B cell (primary cell): ENCODE data around the gene RNFT2. TPM values are rescaled to one million over a fixed set of nuclear protein-coding genes. Genes with fewer than 3 reads are reported as not detected.

Source experiments
- ATAC-seq: fragments of 200-7000 bp; cut with Tn5 transposase; one replicate; pipeline ENCODE4 v1.10.0; 2021; ENCODE audit warnings: low read depth, mild to moderate bottlenecking, moderate number of reproducible peaks, moderate library complexity
- CTCF ChIA-PET: fragments of 350-600 bp; sonication (Branson Sonifier 250); formaldehyde crosslinking; loops from one replicate; lab custom pipeline; 2021; ENCODE audit warnings: antibody characterized with exemption, inconsistent platforms; lab: Charles Lee
- POLR2A ChIA-PET: fragments of 350-600 bp; sonication (Branson Sonifier 250); formaldehyde crosslinking; loops from one replicate; lab custom pipeline; 2021; ENCODE audit warnings: antibody characterized with exemption; lab: Charles Lee
- DNase-seq: peaks from one replicate; pipeline ENCODE4 v3.0.0; 2013
- H2AFZ ChIP-seq: 2 replicates; pipeline ENCODE4 v1.6.1; 2012; ENCODE audit warnings: mild to moderate bottlenecking, low read depth, low read length; ENCODE audit not compliant: insufficient read depth, poor library complexity, severe bottlenecking
- H3K27ac ChIP-seq, 2 donors: 1 replicate in 1 of 2; 2 replicates in 1 of 2; pipeline ENCODE4 v1.5.1; 2012 to 2013; ENCODE audit warnings: low read length in 2 of 2, mild to moderate bottlenecking in 2 of 2, moderate library complexity in 1 of 2
- H3K27me3 ChIP-seq, 4 experiments: fragments of 200-600 bp in 1 of 4; sonication (generic) in 1 of 4; replicated peaks in 1 of 4; 1 replicate in 2 of 4; 2 replicates in 2 of 4; pipeline versions ENCODE4 v1.6.1 to v1.7.0; 2013 to 2016; ENCODE audit warnings: low read length in 3 of 4, mild to moderate bottlenecking in 2 of 4, mixed read lengths in 1 of 4, moderate library complexity in 1 of 4; ENCODE audit not compliant: insufficient read depth in 4 of 4, control insufficient read depth in 3 of 4; ENCODE audit errors: control extremely low read depth in 1 of 4
- H3K36me3 ChIP-seq, 2 experiments: replicated peaks in 1 of 2; 1 replicate in 1 of 2; 2 replicates in 1 of 2; pipeline versions ENCODE4 v1.6.1 to v1.7.1; 2013; ENCODE audit warnings: low read length in 1 of 2; ENCODE audit not compliant: insufficient read depth in 2 of 2, control insufficient read depth in 1 of 2; ENCODE audit errors: control extremely low read depth in 1 of 2, extremely low read depth in 1 of 2
- H3K4me1 ChIP-seq, 2 donors: fragments of 200-600 bp in 1 of 2; sonication (generic) in 1 of 2; 1 replicate in 1 of 2; 2 replicates in 1 of 2; pipeline versions ENCODE4 v1.5.1 to v1.6.1; 2013 to 2017; ENCODE audit warnings: low read length in 2 of 2; ENCODE audit not compliant: control insufficient read depth in 2 of 2, insufficient read depth in 2 of 2
- H3K4me2 ChIP-seq: replicated peaks from 2 replicates; pipeline ENCODE3; 2012; ENCODE audit warnings: mild to moderate bottlenecking, low read depth, low read length; ENCODE audit not compliant: poor library complexity, severe bottlenecking
- H3K4me3 ChIP-seq, 5 experiments: fragments of 200-600 bp in 1 of 5; sonication (generic) in 1 of 5; 1 replicate in 3 of 5; 2 replicates in 2 of 5; pipeline versions ENCODE4 v1.5.1 to v1.7.0; 2011 to 2016; ENCODE audit warnings: low read length in 4 of 5, mild to moderate bottlenecking in 4 of 5, low read depth in 2 of 5, control low read depth in 1 of 5, moderate library complexity in 1 of 5; ENCODE audit not compliant: insufficient read depth in 1 of 5; ENCODE audit errors: control extremely low read depth in 1 of 5, extremely low read depth in 1 of 5
- H3K79me2 ChIP-seq: fragments of 200-600 bp; sonication (generic); one replicate; pipeline ENCODE4 v1.6.0; 2016; ENCODE audit warnings: low read length; ENCODE audit not compliant: control insufficient read depth, insufficient read depth
- H3K9ac ChIP-seq: fragments of 200-600 bp; sonication (generic); 2 replicates; pipeline ENCODE4 v1.6.1; 2017; ENCODE audit warnings: mild to moderate bottlenecking, low read length, moderate library complexity
- H3K9me3 ChIP-seq, 3 donors: one replicate each; pipeline versions ENCODE4 v1.6.1 to v1.7.1; 2013; ENCODE audit warnings: low read length in 2 of 3; ENCODE audit not compliant: control insufficient read depth in 2 of 3, insufficient read depth in 1 of 3; ENCODE audit errors: control extremely low read depth in 1 of 3
- H4K20me1 ChIP-seq: 2 replicates; pipeline ENCODE4 v1.6.0; 2012; ENCODE audit warnings: mild to moderate bottlenecking, low read length; ENCODE audit not compliant: insufficient read depth, control insufficient read depth, poor library complexity, severe bottlenecking
- H3K27ac Mint-ChIP-seq: one replicate; pipeline ENCODE4 v1.8.0; 2021; ENCODE audit warnings: mixed read lengths
- H3K27me3 Mint-ChIP-seq: one replicate; pipeline ENCODE4 v1.8.0; 2021; ENCODE audit warnings: mixed read lengths
- H3K4me1 Mint-ChIP-seq: one replicate; pipeline ENCODE4 v1.8.0; 2021; ENCODE audit warnings: mixed read lengths
- H3K4me3 Mint-ChIP-seq: one replicate; pipeline ENCODE4 v1.8.0; 2021; ENCODE audit warnings: mixed read lengths
- H3K9me3 Mint-ChIP-seq: one replicate; pipeline ENCODE4 v1.8.0; 2022; ENCODE audit warnings: mixed read lengths; ENCODE audit not compliant: insufficient read depth
- EZH2 ChIP-seq: IDR thresholded peaks from 2 replicates; pipeline ENCODE4 v1.6.1; 2012; ENCODE audit warnings: borderline replicate concordance, low read depth, mild to moderate bottlenecking, moderate library complexity, low read length; ENCODE audit not compliant: insufficient read depth, poor library complexity, severe bottlenecking
- WGBS: methylation state at CpG from one replicate; pipeline ENCODE4 v1.1.5; 2013; ENCODE audit warnings: missing lambda C conversion rate; ENCODE audit not compliant: insufficient coverage; 5-methylcytosine and 5-hydroxymethylcytosine counted together
- intact Hi-C: fragments of 100-400 bp; cut with micrococcal nuclease; formaldehyde crosslinking; loops from one replicate; pipeline ENCODE4 v1.10.0; 2022
- polyA plus RNA-seq: library from polyadenylated mRNA; depleted of rRNA; stranded (reverse); fragments of >200 nt; gene quantifications from 2 replicates; pipeline ENCODE4 v1.2.3, GENCODE V29; 2012
- total RNA-seq, 2 donors: library from RNA; stranded (reverse); fragments of 120-200 nt in 1 of 2; gene quantifications; 1 replicate in 1 of 2; 2 replicates in 1 of 2; pipeline versions ENCODE4 v1.2.3 to v1.2.4, GENCODE V29; 2013 to 2022
- TF ChIP-seq, protein P1 (sequence below): fragments of 200-600 bp; IDR thresholded peaks from one replicate; pipeline ENCODE4 v1.8.0; 2022; ENCODE audit warnings: antibody characterized with exemption, mild to moderate bottlenecking

Gene RNFT2
- total and polyA plus RNA-seq, 2 donors (not counting 1 experiment from before 2014, with no cell fraction given): 5.2 to 18.2 TPM

DNA sequence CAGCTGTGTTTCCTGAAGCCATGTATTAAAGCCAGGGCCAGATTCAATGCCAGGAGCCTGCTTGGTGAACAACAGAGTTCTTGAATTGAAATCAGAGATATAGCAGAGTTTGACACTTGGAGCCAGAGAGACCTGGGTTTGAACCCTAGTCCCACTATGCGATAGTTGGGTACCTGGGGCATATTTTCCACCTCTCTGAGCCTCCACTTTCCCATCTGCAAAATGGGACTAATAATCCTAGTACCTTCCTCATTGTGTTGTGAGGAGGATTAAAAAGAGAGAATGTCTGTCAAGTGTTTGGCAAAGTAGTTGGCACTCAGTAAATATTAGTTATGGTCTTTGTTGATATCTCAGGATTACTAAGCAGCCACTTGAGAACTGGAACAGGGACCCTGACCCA is 149.1 kb downstream of the RNFT2 start:
- TF ChIP-seq EZH2: no peak
- TF ChIP-seq, protein P1, sequence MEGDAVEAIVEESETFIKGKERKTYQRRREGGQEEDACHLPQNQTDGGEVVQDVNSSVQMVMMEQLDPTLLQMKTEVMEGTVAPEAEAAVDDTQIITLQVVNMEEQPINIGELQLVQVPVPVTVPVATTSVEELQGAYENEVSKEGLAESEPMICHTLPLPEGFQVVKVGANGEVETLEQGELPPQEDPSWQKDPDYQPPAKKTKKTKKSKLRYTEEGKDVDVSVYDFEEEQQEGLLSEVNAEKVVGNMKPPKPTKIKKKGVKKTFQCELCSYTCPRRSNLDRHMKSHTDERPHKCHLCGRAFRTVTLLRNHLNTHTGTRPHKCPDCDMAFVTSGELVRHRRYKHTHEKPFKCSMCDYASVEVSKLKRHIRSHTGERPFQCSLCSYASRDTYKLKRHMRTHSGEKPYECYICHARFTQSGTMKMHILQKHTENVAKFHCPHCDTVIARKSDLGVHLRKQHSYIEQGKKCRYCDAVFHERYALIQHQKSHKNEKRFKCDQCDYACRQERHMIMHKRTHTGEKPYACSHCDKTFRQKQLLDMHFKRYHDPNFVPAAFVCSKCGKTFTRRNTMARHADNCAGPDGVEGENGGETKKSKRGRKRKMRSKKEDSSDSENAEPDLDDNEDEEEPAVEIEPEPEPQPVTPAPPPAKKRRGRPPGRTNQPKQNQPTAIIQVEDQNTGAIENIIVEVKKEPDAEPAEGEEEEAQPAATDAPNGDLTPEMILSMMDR: no peak
- Histone ChIP-seq H3K36me3 (no peaks in the 10 kb centered on the region), H2AFZ (no peak overlapping the region), H3K79me2 (no peaks in the 10 kb centered on the region), H3K9me3 (peaks cover 0 to 9% (median 4%) of the 10 kb centered on the region in 3 donors), H3K4me3 (no peak overlapping the region), H3K9ac (no peak overlapping the region), H3K4me1 (peaks cover 7 to 14% of the 10 kb centered on the region in 2 donors), H3K4me2 (no peak overlapping the region), H4K20me1 (no peaks in the 10 kb centered on the region), H3K27ac (no peak overlapping the region), H3K27me3 (peaks cover 0 to 7% (median 2%) of the 10 kb centered on the region in 4 experiments)
- WGBS: no CpG with 5 or more reads among the region's 1 CpG
- peaks cover 16% of the 10 kb centered on the region for H3K4me1 Mint-ChIP-seq
- DNase-seq (no peak), ATAC-seq (no peak)
- POLR2A ChIA-PET: no interaction called here
- peaks cover 2% of the 10 kb centered on the region for H3K9me3 Mint-ChIP-seq
- no peak overlapping the region for H3K27ac Mint-ChIP-seq
- peaks cover 17% of the 10 kb centered on the region for H3K27me3 Mint-ChIP-seq
- intact Hi-C loops: no loop called here
- CTCF ChIA-PET: no interaction called here
- no peak overlapping the region for H3K4me3 Mint-ChIP-seq

- peaks cover 3 to 11% of the 10 kb centered on the region in 2 donors for H3K4me1 ChIP-seq
- no peak overlapping the region for H3K9ac ChIP-seq
- ATAC-seq: no peak
- no peak overlapping the region for H3K27ac ChIP-seq
- 100% methylated on average over 2 of the region's 6 CpGs for WGBS
- H3K9me3 ChIP-seq: peaks cover 0 to 9% (median 4%) of the 10 kb centered on the region in 3 donors
- intact Hi-C loops: no loop called here
- H3K36me3 ChIP-seq: no peaks in the 10 kb centered on the region
- H2AFZ ChIP-seq: no peak overlapping the region
- POLR2A ChIA-PET: no interaction called here
- Mint-ChIP-seq H3K9me3 (peaks cover 2% of the 10 kb centered on the region), H3K27me3 (peaks cover 11% of the 10 kb centered on the region), H3K4me1 (peaks cover 11% of the 10 kb centered on the region), H3K27ac (no peak overlapping the region), H3K4me3 (no peak overlapping the region)
- no peak overlapping the region for H3K4me3 ChIP-seq
- H3K27me3 ChIP-seq: peaks cover 0 to 4% (median 2%) of the 10 kb centered on the region in 4 experiments
- H3K4me2 ChIP-seq: no peak overlapping the region
- CTCF ChIA-PET: no interaction called here
- TF ChIP-seq, protein P1: no peak
- no peak for TF ChIP-seq EZH2
- no peaks in the 10 kb centered on the region for H3K79me2 ChIP-seq
- no peak for DNase-seq
- H4K20me1 ChIP-seq: no peaks in the 10 kb centered on the region
These were observed 149.8 kb downstream of the RNFT2 start for GRCh38 chr12:116887897-116888296.
